ENCODE results near the gene OSBPL10.

Gene OSBPL10

GRCh38 chr3:31859245-31859644 lies 121.8 kb downstream of the OSBPL10 start:
- no peak for DNase-seq
- Histone ChIP-seq H3K4me3 (ENCODE audit: low read depth, low read length) (no peak overlapping the region), H3K9me3 (no peaks in the 10 kb centered on the region), H3K4me1 (no peaks in the 10 kb centered on the region), H3K36me3 (no peaks in the 10 kb centered on the region), H3K27me3 (no peaks in the 10 kb centered on the region)
- TF ChIP-seq CTCF (IDR thresholded peaks at IDR 0.05; ENCODE audit: low read depth, low read length), result no peak

DNA sequence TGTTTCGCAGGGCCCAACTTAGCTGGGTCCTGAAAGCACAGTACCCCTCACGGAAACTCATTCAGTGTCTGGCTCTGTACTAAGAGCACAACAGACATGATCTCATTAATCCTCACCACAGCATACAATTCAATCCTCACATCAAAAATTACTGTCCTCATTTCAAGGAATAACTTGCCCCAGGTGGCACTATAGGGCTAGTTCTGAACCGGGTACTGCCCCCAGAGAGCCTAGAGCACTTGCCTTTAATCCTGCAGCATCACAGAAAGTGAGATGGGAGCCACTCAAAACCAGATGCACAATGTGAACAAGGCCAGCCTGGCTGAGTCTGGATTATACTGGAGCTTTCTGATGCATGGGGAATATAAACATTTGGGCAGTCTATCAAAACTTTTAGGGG lies 122.6 kb downstream of the OSBPL10 start:
- Histone ChIP-seq H3K4me3 (ENCODE audit: low read depth, low read length) (no peak overlapping the region), H3K9me3 (no peaks in the 10 kb centered on the region), H3K4me1 (no peaks in the 10 kb centered on the region), H3K36me3 (no peaks in the 10 kb centered on the region), H3K27me3 (no peaks in the 10 kb centered on the region)
- TF ChIP-seq CTCF (IDR thresholded peaks at IDR 0.05; ENCODE audit: low read depth, low read length), result no peak
- no peak for DNase-seq

DNA sequence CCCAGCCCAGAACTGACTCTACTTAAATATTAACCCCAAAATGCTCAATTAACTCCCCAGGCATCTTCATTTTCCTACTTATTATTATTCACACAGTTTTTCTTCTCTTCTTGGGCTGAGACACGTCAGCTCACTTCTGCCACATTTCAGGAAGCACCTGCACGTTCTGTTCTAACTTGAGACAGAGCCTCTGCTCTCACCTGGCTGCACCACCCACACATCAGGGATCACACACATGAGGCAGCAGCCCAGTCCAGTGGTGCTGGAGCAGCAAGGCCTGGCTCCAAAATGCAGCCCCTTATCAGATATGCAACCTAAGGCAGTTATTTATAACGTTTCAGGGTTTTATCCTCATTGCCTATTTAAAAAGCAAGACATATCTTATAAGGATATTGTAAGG lies 127.5 kb downstream of the OSBPL10 start:
- no peaks in the 10 kb centered on the region for H3K27me3 ChIP-seq
- no peak for DNase-seq
- no peak overlapping the region for H3K4me3 ChIP-seq (ENCODE audit: low read depth, low read length)
- H3K36me3 ChIP-seq, result no peaks in the 10 kb centered on the region
- no peaks in the 10 kb centered on the region for H3K9me3 ChIP-seq
- TF ChIP-seq CTCF (IDR thresholded peaks at IDR 0.05; ENCODE audit: low read depth, low read length), result no peak
- H3K4me1 ChIP-seq, result no peaks in the 10 kb centered on the region

DNA sequence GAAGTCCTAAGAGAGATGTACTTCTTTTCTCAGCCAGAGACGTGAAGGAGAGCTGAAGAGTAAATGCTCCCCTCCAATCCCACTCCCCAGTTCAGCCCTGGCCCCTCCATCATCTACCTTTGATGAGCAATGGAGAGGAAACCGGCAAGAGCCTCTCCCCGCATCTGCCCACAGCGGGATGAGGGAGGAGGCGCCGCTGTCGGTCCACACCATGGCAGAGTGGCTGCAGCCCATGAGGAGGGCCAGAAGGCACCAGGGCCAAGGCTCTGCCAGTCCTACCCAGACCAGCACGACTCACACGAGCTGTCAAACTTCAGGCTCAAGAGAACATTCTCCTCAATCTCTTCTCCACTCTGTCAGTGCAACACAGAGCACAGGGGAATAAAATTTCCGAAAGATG lies 129.8 kb downstream of the OSBPL10 start:
- Histone ChIP-seq H3K36me3 (no peaks in the 10 kb centered on the region), H3K4me1 (no peaks in the 10 kb centered on the region), H3K27me3 (no peaks in the 10 kb centered on the region), H3K9me3 (no peaks in the 10 kb centered on the region), H3K4me3 (ENCODE audit: low read depth, low read length) (no peak overlapping the region)
- TF ChIP-seq CTCF (IDR thresholded peaks at IDR 0.05; ENCODE audit: low read depth, low read length), result no peak
- DNase-seq, result no peak

GRCh38 chr3:31848911-31849310 lies 132.2 kb downstream of the OSBPL10 start:
- Histone ChIP-seq H3K4me1 (no peaks in the 10 kb centered on the region), H3K4me3 (ENCODE audit: low read depth, low read length) (no peak overlapping the region), H3K9me3 (no peaks in the 10 kb centered on the region), H3K27me3 (no peaks in the 10 kb centered on the region), H3K36me3 (no peaks in the 10 kb centered on the region)
- no peak for TF ChIP-seq CTCF (IDR thresholded peaks at IDR 0.05; ENCODE audit: low read depth, low read length)
- no peak for DNase-seq

DNA sequence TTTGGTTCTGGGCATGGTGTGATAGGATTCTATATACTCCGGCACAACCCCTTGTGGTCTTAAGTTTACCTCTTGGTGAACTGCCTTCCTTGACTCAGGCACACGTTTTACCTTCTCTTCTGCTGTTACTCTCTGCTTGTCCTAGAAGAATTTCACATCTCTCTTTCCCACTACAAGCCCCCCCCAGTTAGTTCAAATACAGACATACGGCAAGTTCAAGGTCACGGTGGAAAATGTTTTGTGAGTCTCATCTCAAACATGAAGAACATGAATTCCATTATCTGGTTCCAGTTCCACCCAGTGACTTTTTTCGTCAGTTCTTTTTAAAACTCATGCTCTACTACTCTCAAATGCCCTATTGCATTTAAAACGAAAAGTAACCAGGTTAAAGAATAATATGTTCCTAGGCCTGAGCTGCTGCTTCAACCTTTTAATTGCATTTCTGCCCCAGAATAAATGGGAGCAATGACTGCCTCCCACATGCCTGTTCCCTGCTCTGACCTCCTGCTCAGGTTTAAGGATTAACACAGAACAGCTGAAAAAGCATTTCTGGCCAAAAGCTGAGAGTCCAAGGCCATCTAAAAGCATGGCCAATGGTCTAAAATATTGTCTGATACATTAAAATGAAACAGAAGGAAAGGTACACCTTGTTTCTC lies 132.8 kb downstream of the OSBPL10 start:
- no peak for DNase-seq
- H3K4me1 ChIP-seq, result no peaks in the 10 kb centered on the region
- H3K4me3 ChIP-seq (ENCODE audit: low read depth, low read length), result no peak overlapping the region
- H3K36me3 ChIP-seq, result no peaks in the 10 kb centered on the region
- TF ChIP-seq CTCF (IDR thresholded peaks at IDR 0.05; ENCODE audit: low read depth, low read length), result no peak
- H3K27me3 ChIP-seq, result no peaks in the 10 kb centered on the region
- H3K9me3 ChIP-seq, result no peaks in the 10 kb centered on the region

All from BE2C (cell line).